Tibial artery (tissue), 4 donors: ENCODE results near the gene TGFBR3.
A peak's percentile ranks its signal among the peaks of the same experiment; 100 is the strongest.

Source experiments
- DNase-seq, 2 donors: peaks; one replicate each; pipeline ENCODE4 v3.0.0-alpha.2; 2019
- H3K27ac ChIP-seq, 2 donors: fragments of 200-600 bp; sonication (generic) in 1 of 2; 1 replicate in 1 of 2; 2 replicates in 1 of 2; pipeline ENCODE4 v1.5.1; 2018 to 2019; ENCODE audit warnings: mild to moderate bottlenecking in 1 of 2
- H3K27me3 ChIP-seq, 2 donors: fragments of 200-600 bp; sonication (generic) in 1 of 2; one replicate each; pipeline versions ENCODE4 v1.5.1 to v1.6.0; 2016 to 2019
- H3K36me3 ChIP-seq, 3 donors: fragments of 200-600 bp; sonication (generic) in 2 of 3; one replicate each; pipeline ENCODE4 v1.5.1; 2016 to 2019; ENCODE audit warnings: mild to moderate bottlenecking in 2 of 3
- H3K4me1 ChIP-seq, 4 donors: fragments of 200-600 bp; sonication (generic) in 2 of 4; 1 replicate in 3 of 4; 2 replicates in 1 of 4; pipeline ENCODE4 v1.5.1; 2016 to 2019
- H3K4me3 ChIP-seq, 2 donors: fragments of 200-600 bp; sonication (generic) in 1 of 2; 1 replicate in 1 of 2; 2 replicates in 1 of 2; pipeline ENCODE4 v1.5.1; 2018 to 2019; ENCODE audit warnings: mild to moderate bottlenecking in 2 of 2
- H3K9me3 ChIP-seq, 3 donors: fragments of 200-600 bp; sonication (generic) in 1 of 3; one replicate each; pipeline ENCODE4 v1.5.1; 2016 to 2019
- CTCF ChIP-seq, 2 experiments: fragments of 200-600 bp in 1 of 2; fragments of 450-650 bp in 1 of 2; IDR thresholded peaks; one replicate each; pipeline ENCODE4 v1.5.1; 2017 to 2019; ENCODE audit warnings: antibody characterized with exemption in 2 of 2, mild to moderate bottlenecking in 1 of 2, moderate library complexity in 1 of 2
- intact Hi-C: fragments of 100-400 bp; cut with DNase I; formaldehyde crosslinking; loops from one replicate; pipeline ENCODE4 v1.15.0; 2023; ENCODE audit warnings: low total_unique reads

TGFBR3 gene

GRCh38 chr1:91716339-91716738 lies 169.6 kb downstream of the TGFBR3 start:
- Histone ChIP-seq H3K9me3 (no peaks in the 10 kb centered on the region), H3K4me1 (peaks cover 0 to 21% (median 0%) of the 10 kb centered on the region in 4 donors), H3K27ac (no peak overlapping the region), H3K36me3 (peaks cover 12 to 75% (median 51%) of the 10 kb centered on the region in 3 donors), H3K27me3 (no peaks in the 10 kb centered on the region), H3K4me3 (no peak overlapping the region)
- TF ChIP-seq CTCF (IDR thresholded peaks at IDR 0.05), result no peak
- intact Hi-C loops, result no loop called here
- no peak for DNase-seq

GRCh38 chr1:91715416-91716000 lies 170.4 kb downstream of the TGFBR3 start:
- intact Hi-C loops, result no loop called here
- peaks cover 0 to 21% (median 0%) of the 10 kb centered on the region in 4 donors for H3K4me1 ChIP-seq
- no peak overlapping the region for H3K27ac ChIP-seq
- H3K27me3 ChIP-seq, result no peaks in the 10 kb centered on the region
- TF ChIP-seq CTCF (IDR thresholded peaks at IDR 0.05), result no peak
- H3K36me3 ChIP-seq, result peaks cover 18 to 76% (median 47%) of the 10 kb centered on the region in 3 donors
- H3K4me3 ChIP-seq, result no peak overlapping the region
- DNase-seq, result no peak
- no peaks in the 10 kb centered on the region for H3K9me3 ChIP-seq

DNA sequence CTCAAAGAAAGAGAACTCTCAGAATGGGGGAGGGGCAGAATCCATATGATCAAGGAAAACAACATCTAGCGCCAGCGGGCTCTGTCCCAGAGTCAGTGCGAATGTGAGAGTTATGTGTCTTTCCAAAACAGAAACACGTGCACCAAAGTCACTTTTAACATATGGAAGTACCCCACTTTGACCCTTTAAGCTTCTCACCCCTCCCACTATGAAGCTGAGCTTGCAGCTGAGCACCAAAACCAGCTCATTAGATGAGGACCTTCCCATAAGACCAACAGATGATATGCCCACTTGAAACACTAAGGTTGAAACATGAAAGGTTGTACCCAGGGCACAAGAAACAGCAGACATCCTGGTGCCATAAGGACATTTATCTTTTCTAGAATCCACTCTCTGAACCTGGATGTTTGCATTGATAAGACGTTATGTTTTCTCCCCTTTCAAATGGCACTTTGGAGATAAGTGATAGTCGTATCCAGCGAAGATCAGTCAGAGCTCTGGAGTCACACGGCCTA lies 171.0 kb downstream of the TGFBR3 start:
- no peaks in the 10 kb centered on the region for H3K9me3 ChIP-seq
- peaks cover 0 to 21% (median 0%) of the 10 kb centered on the region in 4 donors for H3K4me1 ChIP-seq
- H3K27ac ChIP-seq, result no peak overlapping the region
- TF ChIP-seq CTCF (IDR thresholded peaks at IDR 0.05), result no peak
- H3K4me3 ChIP-seq, result no peak overlapping the region
- no peaks in the 10 kb centered on the region for H3K27me3 ChIP-seq
- H3K36me3 ChIP-seq, result peaks cover 18 to 74% (median 44%) of the 10 kb centered on the region in 3 donors
- DNase-seq, result no peak
- intact Hi-C loops, result no loop called here

DNA sequence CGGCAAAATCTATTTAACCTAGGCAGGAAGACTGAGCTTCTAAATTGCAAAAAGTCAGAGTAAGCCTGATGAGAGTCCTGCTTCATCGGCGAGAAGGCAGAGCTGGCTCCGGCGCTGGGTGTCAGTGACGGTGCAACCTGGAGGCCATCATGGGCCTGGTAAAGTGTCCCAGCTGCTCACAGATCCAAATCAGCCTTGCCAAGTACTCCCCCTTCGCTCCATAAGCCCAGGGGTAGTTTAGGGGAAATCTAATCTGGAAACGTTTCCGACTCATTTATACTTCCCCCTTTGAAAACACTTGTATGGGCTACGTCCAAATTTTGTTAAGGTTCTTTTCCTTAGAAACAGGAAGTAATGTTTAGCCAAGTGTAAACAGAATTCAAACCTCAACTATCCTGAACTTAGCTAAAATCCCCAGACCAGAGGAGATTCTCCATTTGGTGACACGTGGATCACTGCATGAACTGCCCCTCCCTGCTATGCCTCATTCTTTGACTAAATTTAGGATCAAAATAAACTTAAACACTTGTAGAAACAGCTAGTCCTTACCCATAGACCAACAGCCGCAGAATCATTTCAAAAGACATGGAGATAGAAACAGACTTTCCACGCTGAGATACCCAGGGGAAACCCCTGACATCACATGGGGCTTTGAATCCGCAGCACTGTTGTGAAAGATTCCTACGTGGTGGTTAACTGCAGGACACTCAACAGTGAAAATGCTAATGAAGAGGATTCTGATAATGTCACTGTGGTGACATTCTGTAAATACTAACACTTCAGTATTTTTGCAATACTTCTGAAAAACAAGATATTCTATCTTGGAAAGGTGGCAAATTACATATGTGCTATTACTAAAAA lies 172.7 kb downstream of the TGFBR3 start:
- no peaks in the 10 kb centered on the region for H3K27me3 ChIP-seq
- peak; percentile 72 to 79 for DNase-seq
- intact Hi-C loops, result no loop called here
- TF ChIP-seq CTCF (IDR thresholded peaks at IDR 0.05), result no peak
- H3K9me3 ChIP-seq, result no peaks in the 10 kb centered on the region
- H3K4me1 ChIP-seq, result peaks cover 0 to 21% (median 0%) of the 10 kb centered on the region in 4 donors
- peak overlapping the region; percentile 58 to 70 for H3K27ac ChIP-seq
- no peak overlapping the region for H3K4me3 ChIP-seq
- H3K36me3 ChIP-seq, result peaks cover 22 to 64% (median 38%) of the 10 kb centered on the region in 3 donors

- Histone ChIP-seq H3K4me1 (peaks cover 0 to 21% (median 0%) of the 10 kb centered on the region in 4 donors), H3K9me3 (no peaks in the 10 kb centered on the region), H3K27me3 (no peaks in the 10 kb centered on the region), H3K4me3 (no peak overlapping the region), H3K27ac (peak overlapping the region; percentile 58 to 70), H3K36me3 (peaks cover 26 to 69% (median 46%) of the 10 kb centered on the region in 3 donors)
- intact Hi-C loops, result no loop called here
- DNase-seq, result no peak
- no peak for TF ChIP-seq CTCF (IDR thresholded peaks at IDR 0.05)
These were observed 173.6 kb downstream of the TGFBR3 start for GRCh38 chr1:91712393-91712792.
